Measurements from ENCODE around the gene CRHBP. TPM values are rescaled to one million over a fixed set of nuclear protein-coding genes. Genes with fewer than 3 reads are reported as not detected.

The CRHBP gene
- total and polyA plus RNA-seq, 9 of the 15 experiments (the other 6 are each of a cell fraction or from before 2014, with no cell fraction given): not detected

DNA sequence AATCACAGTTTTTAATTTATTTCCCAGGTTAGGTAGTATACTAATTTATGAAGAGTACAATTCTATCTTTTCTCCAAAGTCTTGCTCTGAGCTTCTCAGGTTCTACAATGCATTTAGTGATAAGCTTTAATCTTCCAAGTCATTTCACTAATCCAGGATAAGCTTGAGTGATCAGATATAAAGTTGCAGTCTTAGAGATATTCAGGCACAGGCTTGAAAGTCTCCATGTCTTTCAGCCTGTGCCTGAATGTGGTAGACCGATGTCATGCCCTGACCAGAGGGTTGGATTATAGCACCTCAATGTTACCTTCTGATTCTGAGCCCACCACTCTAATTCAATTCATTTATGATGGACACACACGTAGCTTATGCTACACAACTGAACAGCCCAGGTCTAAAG is 3.2 kb downstream of the CRHBP start:
- ATAC-seq (no peak), FAIRE-seq (no peak), DNase-seq (ENCODE audit: extremely low read depth in 1 of 4, low spot score in 3 of 4) (no peak)
- H3K79me2 ChIP-seq (ENCODE audit: control insufficient read depth, insufficient read depth, low read length): no peaks in the 10 kb centered on the region
- TF ChIP-seq BCOR (IDR thresholded peaks at IDR 0.05): no peak
- no peak for TF ChIP-seq RHOXF2B (CRISPR knock-in tag; conservative IDR thresholded peaks at IDR 0.05)
- TF ChIP-seq, protein P1, sequence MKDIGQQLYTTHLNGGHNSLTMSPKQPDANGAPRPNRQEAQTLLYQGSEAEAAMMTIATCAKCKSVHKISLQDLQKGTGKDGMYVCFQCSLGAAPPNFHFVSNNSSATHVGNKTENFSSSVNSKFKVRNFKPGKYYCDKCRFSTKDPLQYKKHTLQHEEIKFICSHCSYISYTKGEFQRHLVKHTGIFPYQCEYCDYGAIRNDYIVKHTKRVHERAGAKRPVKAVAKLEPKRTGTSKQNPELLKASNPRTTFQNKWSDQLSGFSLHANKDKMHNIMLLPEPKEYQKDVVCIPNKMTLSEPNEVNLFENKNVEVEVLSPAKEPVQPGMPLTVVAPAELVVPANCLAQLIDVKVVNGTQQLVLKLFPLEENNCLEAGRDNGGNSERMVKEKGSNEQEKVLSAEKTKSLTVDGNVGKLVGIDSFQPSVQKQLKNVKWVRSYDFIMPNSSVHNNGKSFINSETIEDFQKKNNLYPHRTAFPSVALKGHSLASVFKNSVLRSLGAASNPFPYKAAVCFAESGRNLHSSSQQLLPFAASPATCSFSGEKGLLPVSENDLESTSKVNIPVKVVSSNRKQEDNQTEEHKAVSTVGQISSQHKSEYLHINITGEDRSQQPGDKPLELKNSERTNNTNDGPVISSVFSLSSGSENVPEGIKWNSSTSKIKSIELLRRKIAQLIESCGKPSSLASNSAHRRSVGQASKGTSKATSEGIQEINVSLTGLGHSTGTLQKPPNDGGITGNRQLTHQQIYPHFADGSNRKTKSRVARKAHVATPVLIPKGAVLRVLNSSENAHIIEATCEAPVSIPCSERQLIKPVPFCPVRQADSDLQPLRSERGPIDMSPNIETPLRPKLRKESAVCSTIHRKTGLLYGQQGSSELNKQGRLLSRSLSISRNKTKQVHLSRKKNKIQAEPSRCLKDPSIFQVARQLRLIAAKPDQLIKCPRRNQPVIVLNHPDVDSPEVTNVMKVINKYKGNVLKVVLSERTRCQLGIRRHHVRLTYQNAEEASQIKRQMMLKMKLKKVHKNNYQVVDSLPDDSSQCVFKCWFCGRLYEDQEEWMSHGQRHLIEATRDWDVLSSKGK (CRISPR knock-in tag; IDR thresholded peaks at IDR 0.05): no peak
- TF ChIP-seq MIER1 (IDR thresholded peaks at IDR 0.05; ENCODE audit: low read depth): no peak
- no peak for TF ChIP-seq SREBF2 (CRISPR knock-in tag; IDR thresholded peaks at IDR 0.05)
- TF ChIP-seq CBX1 (IDR thresholded peaks at IDR 0.05; ENCODE audit: low read depth): no peak
- TF ChIP-seq HNRNPK (IDR thresholded peaks at IDR 0.05; ENCODE audit: low read depth, low read length, poor library complexity, severe bottlenecking): no peak
- no peak for TF ChIP-seq U2AF1 (optimal IDR thresholded peaks at IDR 0.05; ENCODE audit: low read depth, low read length)
- TF ChIP-seq ZNF407 (IDR thresholded peaks at IDR 0.05; ENCODE audit: low read depth): no peak
- no peaks in the 10 kb centered on the region; a peak in 1 of 5 replicates for H3K27me3 ChIP-seq (ENCODE audit: control insufficient read depth in 2 of 2, insufficient read depth in 2 of 2, low read length in 2 of 2)
- WGBS (ENCODE audit: insufficient coverage, low coverage, missing lambda C conversion rate): 52% methylated on average over 2 of the region's 2 CpGs
- intact Hi-C loops (cut with micrococcal nuclease): no loop called here
- no peak overlapping the region for H3K4me3 ChIP-seq
- H2AFZ ChIP-seq (ENCODE audit: low read depth, low read length): no peak overlapping the region
- in situ Hi-C loops (cut with MboI): no loop called here
- no peaks in the 10 kb centered on the region for H3K9me3 ChIP-seq (replicated peaks; ENCODE audit: control insufficient read depth, insufficient read depth, low read depth, low read length)
- POLR2A ChIA-PET: interaction anchor here (0.6 kb wide), 1 partner anchor 15 kb away, joined by 3 read pairs; no protein-coding TSS in a partner anchor
- CTCF ChIA-PET (ENCODE audit: low intra/inter-chr PET ratio): no interaction called here
- H4K20me1 ChIP-seq (replicated peaks; ENCODE audit: control insufficient read depth, insufficient read depth, low read length): 0 out of 2 replicates have a peak, but pooled peaks cover 3% of the 10 kb centered on the region
- H3K4me1 ChIP-seq (replicated peaks in 1 of 2; ENCODE audit: control insufficient read depth in 2 of 2, insufficient read depth in 2 of 2, low read length in 2 of 2): peaks cover 7 to 12% of the 10 kb centered on the region in 2 experiments; a peak in 2 of 5 replicates
- no peaks in the 10 kb centered on the region for H3K9me1 ChIP-seq (ENCODE audit: control insufficient read depth, insufficient read depth, low read length)
- BruUV-seq (replicated peaks): no TSS peak
- H3K9ac ChIP-seq (ENCODE audit: insufficient read depth in 1 of 2, low read depth in 2 of 2, low read length in 2 of 2): no peak overlapping the region
- no peaks in the 10 kb centered on the region for H3K36me3 ChIP-seq (ENCODE audit: control insufficient read depth, insufficient read depth, low read length)
- H3K4me2 ChIP-seq (ENCODE audit: insufficient read depth, low read length): no peak overlapping the region
- no peak overlapping the region for H3K27ac ChIP-seq (ENCODE audit: extremely low read depth, low read depth, low read length)

Data from K562 (cell line).